ENCODE data around the gene RTL10. TPM values are rescaled to one million over a fixed set of nuclear protein-coding genes. Genes with fewer than 3 reads are reported as not detected.
"Not testable (repeated sequence)": the region's sequence is repeated elsewhere in the genome, so short reads cannot be mapped to it uniquely, and the experiment has no call there.

The RTL10 gene
- total RNA-seq, 2 donors from 2014 or later = 8.2 to 9.0 TPM

DNA sequence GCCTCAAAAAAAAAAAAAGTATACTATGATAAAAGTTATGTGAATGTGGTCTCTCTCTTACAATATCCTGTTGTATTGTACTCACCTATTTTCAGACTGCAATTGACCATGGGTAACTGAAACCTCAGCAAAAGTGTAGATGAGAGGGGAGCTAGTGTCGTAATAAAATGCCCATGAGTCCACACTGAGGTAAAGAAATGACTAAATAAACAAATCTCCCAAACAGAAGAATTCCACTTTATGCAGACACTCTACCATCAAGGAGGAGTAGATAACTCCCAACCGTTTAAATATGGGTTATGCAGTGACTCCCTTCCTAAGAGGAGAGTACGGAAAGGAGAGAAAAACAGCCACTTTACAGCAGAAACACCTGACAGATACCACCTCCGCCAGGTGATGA lies 14.6 kb downstream of the RTL10 start:
- intact Hi-C loops (cut with DNase I, micrococcal nuclease) = no loop called here
- ATAC-seq (no peak), DNase-seq (no peak)

DNA sequence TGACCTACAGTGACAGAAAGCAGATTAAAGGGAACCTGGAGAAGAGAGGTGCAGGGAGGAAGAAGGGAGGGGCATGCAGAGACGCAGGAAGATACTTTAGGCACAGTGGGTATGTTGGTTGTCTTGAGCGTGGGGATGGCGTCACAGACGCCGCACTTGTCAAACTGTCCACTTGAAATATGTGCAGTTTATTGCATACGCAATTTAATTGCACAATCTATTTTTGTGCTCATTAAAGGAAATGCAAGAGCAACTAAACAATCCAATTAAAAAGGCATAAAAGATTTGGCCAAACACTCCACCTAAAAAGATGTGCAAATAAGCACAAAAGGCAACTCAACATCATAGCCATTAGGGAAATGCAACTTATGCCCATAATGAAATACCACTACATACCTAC lies 16.8 kb downstream of the RTL10 start:
- no peak for ATAC-seq
- DNase-seq = no peak
- intact Hi-C loops (cut with DNase I, micrococcal nuclease) = no loop called here

DNA sequence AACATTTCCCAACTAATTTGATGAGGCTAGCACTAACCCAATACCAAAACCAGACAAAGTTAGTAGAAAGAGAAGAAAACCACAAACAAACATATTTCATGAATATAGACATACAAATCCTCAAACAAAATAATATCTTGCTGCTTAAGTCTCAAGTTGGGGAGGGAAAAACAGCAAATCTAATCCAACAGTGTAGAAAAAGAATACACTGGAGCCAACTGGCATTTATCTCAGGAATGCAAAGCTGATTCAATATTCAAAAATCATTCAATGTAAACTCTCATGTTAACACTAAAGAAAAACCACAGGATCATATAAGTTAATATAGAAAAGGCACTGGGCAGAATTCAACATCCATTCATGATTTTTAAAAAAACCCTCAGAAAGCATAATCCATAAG lies 18.2 kb downstream of the RTL10 start:
- intact Hi-C loops (cut with DNase I, micrococcal nuclease) = no loop called here
- no peak for DNase-seq
- no peak for ATAC-seq

DNA sequence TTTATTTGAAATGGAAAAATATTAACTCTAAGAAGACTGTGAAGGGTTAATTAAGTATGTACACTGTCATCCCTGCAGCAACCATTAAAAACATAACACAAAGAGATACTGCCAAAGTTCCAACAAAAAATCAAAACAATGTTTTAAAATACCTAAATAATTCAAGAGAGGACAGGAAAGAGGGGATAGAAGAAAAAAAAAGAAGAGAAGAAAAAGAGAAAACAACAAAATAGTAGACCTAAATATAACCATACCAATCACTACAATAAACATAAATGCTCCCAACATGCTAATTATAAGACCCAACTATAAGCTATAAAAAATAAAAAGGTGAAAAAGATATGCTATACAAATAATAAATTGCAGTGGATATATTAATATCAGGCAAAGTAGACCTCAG lies 20.1 kb downstream of the RTL10 start:
- ATAC-seq = no peak

DNA sequence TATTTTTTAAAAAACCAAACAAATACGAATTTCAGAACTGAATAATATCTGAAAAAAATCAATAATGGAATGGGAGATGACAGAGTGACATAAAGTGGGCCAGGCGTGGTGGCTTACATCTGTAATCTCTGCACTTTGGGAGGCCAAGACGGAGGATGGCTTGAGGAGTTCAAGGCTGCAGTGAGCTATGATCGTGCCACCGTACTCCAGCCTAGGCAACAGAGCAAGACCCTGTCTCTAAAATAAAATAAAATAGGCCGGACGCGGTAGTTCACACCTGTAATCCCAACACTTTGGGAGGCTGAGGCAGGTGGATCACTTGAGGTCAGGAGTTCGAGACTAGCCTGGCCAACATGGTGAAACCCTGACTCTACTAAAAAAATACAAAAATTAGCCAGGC lies 21.3 kb downstream of the RTL10 start:
- intact Hi-C loops (cut with DNase I, micrococcal nuclease); ATAC-seq; DNase-seq: not testable (repeated sequence)

More for the DNA sequence above, 20.1 kb downstream of the RTL10 start:
- intact Hi-C loops (cut with DNase I, micrococcal nuclease) = no loop called here
- DNase-seq = no peak

DNA sequence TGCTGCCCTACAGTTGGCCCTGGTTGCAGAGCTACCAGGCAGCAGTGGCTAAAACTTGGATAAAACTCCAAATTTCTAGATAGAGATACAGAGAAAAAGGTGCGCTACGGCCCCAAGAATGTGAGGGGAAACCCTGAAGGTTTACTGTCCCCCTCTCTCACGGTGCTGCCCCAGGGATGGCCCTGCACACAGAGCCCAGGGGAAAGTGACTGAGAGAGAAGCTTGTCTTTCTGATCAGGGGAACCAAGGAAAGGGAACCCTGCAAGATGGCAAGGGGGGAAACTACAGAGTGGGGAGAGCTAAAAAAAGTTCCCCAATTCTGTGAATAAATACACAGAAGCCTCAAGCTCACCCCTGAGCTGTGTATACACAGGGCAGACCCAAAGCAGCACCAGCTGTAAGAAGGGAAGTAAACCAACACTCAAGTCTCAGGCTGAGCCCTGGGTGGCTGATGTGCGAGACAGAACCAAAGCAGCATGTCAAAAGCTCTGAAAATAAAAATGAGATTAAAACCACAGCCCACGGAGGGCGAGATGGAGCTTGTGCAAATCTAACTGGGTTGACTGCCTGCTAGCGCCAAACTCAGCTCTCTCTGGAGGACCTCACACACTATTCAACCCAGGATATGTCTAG lies 22.1 kb downstream of the RTL10 start:
- intact Hi-C loops (cut with DNase I, micrococcal nuclease) = no loop called here
- no peak for DNase-seq
- ATAC-seq = no peak

DNA sequence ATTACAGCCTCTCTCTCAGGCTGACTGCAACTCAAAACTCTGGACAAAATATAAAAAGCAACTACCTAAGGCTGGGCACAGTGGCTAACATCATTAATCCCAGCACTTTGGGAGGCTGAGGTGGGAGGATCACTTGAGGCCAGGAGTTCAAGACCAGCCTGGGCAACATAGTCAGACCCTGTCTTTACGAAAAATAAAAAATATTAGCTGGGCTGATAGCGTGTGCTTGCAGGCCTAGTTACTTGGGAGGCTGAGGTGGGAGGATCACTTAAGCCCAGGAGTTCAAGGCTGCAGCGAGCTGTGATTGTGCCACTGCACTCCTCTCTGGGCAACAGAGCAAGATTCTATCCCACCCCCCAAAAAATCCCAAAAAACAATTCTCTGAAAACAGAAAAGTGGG lies 22.7 kb downstream of the RTL10 start:
- intact Hi-C loops (cut with DNase I, micrococcal nuclease); ATAC-seq; DNase-seq: not testable (repeated sequence)

DNA sequence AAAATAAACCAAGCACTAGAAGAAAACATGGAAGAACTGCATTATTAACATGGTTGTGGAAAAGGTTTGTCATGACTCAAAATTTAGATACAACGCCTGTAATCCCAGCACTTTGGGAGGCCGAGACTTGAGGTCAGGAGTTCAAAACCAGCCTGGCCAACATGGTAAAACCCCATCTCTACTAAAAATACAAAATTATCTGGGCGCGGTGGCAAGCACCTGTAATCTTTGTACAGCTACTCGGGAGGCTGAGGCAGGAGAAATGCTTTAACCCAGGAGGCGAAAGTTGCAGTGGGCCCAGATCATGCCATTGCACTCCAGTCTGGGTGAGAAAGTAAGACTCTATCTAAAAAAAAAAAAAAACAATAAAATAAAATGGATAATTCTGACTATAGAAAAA lies 23.7 kb downstream of the RTL10 start:
- no peak for ATAC-seq
- DNase-seq = no peak
- intact Hi-C loops (cut with DNase I, micrococcal nuclease) = no loop called here

DNA sequence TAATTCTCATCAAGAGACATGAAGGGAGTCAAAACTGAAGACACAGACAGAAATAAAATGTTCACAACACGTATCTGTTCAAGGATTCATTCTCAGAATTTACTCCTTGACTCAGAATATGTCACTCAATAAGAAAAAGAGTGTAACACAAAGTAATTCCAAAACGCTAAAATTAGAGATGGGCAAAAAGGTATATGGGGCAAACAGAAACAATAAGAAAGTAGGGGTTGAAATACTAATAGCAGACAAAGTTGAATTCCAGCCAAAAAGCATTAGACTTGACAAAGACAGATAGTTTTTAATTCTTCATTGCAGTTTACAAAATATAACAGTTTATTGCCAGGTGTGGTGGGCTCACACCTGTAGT lies 26.7 kb downstream of the RTL10 start:
- intact Hi-C loops (cut with DNase I, micrococcal nuclease) = loop anchor here in 1 of 2 donors (10.0 kb wide), 1 partner anchor 63 kb away; the partner anchor contains the start of gene TBX1

DNA sequence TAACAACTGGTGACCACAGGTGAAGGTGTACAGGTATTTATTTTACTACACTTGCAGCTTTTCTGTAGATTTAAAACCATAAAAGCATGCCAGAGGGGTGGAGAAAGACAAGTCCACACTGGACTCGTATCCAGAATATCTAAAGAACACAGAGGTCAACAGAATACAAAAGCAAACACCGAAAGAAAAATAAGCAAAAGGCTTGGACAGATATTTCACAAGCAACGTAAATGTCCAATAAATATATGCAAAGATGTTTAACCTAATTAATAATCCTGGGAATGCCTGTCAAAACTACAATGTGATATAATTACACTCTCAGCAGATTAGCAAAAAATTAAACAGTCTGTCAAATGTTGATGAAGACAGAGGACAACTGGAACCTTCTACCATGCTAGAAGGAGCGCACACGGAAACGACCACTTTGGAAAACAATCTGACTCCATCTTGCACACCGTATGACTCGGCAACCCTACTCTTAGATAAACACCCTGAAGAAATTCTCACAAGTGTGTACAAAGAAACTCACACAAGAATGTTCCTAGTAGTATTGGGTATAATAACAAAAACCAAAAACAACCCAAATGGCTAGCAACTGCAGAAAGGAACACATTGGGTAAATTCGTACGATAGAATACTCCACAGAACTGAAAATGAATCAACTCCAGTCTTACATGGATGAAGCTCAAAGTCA lies 27.2 kb downstream of the RTL10 start:
- intact Hi-C loops (cut with DNase I, micrococcal nuclease) = loop anchor here in 1 of 2 donors (10.0 kb wide), 1 partner anchor 63 kb away; the partner anchor contains the start of gene TBX1
- ATAC-seq = no peak
- no peak for DNase-seq

More for the DNA sequence above, 26.7 kb downstream of the RTL10 start:
- ATAC-seq (no peak), DNase-seq (no peak)

DNA sequence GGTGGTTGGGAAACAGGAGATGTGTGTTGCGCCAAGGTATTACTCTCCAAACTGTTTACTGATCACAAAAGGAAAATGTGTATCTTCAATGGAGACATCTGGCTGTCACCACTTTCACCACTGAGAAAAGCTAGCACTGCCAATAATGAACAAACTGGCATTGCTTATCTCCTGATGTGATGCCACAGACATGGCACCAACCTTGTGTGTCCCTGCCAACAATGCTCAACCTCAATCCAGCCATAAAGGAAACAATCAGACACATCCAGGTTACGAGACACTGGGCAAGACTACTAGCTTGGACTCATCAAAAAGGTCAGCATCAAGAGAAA lies 28.1 kb downstream of the RTL10 start:
- intact Hi-C loops (cut with DNase I, micrococcal nuclease) = loop anchor here in 1 of 2 donors (10.0 kb wide), 1 partner anchor 62 kb away; the partner anchor contains the start of gene TBX1
- DNase-seq = no peak
- ATAC-seq = no peak

DNA sequence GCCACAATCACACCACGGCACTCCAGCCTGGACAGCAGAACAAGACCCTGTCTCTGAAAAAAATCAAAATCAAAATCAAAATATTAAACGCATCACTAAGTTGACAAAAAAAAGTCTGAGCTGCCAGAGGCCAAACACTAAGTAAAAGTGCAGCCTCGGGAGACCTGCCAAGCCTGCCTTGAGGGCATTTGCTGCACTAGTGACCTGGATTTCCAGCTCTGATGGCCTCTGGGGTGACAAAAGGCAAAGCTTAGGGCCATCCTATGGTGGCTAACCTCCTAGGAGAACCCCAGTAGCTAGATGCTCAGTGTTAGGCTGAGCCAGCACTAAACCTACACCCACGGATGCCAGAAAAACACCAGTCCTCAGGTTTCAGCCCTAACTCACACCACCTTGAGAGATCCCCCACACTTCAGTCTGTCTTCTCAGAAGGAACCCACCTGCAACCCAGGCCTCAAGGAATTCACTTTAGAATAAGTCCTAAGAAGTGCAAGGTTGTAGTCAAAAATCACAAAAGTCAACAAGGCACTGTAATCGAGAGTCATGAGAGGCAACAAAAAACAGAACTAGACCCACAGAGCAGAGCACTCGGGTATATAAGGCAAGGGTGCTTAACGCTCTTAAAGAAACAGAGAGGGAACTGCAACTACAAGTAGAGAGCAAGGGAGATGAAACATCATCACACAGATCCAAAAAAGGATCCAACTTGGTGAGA lies 28.6 kb downstream of the RTL10 start:
- no peak for DNase-seq
- intact Hi-C loops (cut with DNase I, micrococcal nuclease) = loop anchor here in 1 of 2 donors (10.0 kb wide), 1 partner anchor 61 kb away; the partner anchor contains the start of gene TBX1
- no peak for ATAC-seq

DNA sequence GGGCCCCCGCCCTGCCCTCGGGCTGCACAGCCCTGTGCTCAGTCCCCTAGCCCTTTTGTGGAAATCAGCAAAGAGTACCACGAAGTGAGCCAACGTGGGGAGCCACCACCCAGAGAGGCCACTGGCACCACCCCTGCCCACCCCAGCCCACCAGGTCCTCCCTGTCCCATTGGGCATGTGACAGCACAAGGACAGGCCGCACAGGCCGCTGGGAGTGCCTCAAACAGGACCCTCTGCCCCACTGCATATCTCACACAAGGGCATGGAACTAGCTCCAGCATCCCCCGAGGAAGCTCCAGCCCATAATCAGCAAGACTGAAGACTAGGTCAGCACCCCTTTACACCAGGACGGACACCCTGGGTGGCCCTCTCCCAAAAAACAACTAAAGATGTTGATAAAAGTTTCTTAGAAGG lies 29.7 kb downstream of the RTL10 start:
- DNase-seq (no peak), ATAC-seq (no peak)
- intact Hi-C loops (cut with DNase I, micrococcal nuclease) = loop anchor here in 1 of 2 donors (10.0 kb wide), 1 partner anchor 60 kb away; the partner anchor contains the start of gene TBX1

DNA sequence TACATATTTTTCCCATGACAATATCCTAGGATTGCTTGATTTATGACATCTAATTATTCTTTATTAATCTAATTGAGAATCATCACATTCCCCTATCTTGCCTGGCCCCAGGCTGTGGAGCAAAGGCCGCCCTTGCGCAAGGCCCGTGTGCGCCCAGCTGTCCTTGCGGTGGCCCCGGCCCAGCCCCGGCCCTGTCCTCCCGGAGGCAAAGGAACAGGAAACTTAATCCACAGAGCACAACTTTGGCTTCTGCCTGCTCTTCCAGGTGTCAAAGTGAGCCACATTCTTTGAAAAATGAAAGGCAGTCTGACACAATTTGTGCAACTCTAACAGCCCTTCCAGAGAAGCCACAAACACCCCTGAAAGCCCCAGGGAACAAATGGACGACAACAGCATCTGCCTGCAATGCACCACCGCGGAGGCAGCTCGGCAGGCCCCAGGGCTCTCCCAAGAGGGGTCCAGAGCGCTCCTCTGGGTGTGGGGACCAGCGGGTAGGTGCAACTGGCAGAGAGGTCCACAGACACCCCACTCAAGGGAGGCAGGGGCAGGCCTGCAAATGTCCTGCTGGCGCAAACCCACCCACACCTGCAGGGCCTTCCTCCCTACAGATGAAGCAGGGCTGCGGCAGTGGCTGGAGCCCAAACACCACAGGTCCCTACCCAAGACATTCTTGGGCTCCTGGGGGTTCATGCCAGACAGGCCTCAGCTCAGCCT lies 30.3 kb downstream of the RTL10 start:
- DNase-seq (no peak), ATAC-seq (no peak)
- intact Hi-C loops (cut with DNase I, micrococcal nuclease) = loop anchor here in 1 of 2 donors (10.0 kb wide), 1 partner anchor 60 kb away; the partner anchor contains the start of gene TBX1

DNA sequence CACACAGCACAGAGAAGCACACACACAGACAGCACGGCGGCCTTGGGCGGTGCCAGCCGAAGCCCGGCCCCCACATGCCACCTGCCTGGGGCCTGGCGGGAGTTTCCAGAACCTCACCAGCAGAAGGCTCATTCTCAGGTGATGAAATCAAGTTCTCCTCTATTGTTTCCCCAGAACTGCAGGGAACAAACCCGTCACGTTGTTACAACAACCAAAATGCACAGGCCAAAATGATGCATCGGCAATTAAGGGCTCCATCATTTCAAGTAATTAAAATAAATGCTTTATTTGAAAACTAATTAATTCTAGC lies 30.8 kb downstream of the RTL10 start:
- no peak for DNase-seq
- ATAC-seq = peak; percentile 25
- intact Hi-C loops (cut with DNase I, micrococcal nuclease) = loop anchor here in 1 of 2 donors (10.0 kb wide), 1 partner anchor 59 kb away; the partner anchor contains the start of gene TBX1

DNA sequence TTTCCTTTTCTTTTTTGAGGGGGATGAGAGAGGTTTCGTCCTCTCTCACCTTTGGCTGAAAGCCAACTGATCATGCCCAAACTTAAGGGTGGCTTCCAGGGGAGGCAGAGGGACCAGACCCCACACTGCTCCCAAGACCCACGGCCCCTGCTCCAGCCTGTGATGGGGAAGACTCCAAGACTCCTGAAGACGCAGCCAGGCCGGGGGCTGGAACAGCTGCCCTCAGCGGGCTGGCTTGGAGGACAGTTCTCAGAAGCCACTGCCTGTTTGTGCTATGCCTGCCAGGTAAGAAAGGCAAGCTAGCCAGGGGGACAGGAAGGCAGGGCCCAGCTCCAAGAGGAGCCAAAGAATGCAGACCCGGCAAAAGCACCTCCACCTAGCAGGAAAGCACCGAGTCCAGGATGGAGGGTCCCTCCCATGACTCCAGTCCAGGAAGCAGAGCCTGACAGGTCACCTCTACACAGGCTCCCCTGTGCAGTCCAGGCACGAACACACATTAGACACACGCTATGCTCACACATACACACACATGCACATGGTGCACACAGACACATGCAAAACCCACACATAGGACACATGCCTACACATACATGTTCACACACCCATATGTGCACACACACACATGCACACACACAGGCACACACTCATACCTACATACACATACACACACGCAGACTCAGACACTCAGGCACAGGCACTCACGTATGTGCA lies 31.3 kb downstream of the RTL10 start:
- ATAC-seq (no peak), DNase-seq (no peak)
- intact Hi-C loops (cut with DNase I, micrococcal nuclease) = loop anchor here in 1 of 2 donors (10.0 kb wide), 1 partner anchor 59 kb away; the partner anchor contains the start of gene TBX1

DNA sequence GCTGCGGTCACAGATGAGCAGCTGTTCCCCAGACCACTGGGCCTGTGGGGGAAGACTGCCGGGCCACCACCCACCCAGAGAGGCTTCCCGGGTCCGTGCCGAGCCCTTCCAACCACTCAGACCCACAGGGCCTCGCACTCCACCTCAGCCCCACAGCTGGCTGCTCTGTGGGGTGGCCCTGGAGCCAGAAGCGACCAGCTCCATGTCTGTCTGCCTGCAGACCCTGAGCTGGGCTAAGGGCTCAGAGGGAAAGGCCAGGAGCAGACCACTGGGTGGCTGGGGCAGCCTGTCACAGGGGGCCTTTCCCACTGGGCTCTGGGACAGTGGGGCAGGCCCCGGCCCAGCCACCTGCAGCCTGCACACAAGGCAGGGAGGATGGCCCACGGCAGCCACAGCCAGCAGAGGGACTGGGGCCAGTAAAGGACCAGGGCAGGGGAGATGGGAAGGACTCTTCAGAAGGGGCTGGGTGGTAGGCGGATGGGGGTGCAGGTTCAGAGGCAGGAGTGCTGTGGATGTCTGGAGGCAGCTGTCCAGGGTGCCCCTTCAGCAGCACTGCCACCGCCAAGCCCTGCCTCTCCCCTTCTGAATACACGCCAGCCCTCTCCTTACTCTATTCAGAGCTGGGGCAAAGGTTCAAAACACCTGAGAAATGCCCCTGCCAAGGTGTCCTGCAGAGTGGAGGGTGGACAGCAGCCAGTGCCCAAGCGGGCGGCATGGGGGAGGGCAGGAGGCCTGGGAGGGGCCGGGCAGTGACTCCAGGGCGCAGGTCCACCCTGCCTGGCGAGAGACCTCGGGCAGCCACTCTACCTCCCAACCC lies 32.2 kb downstream of the RTL10 start:
- DNase-seq = no peak
- ATAC-seq = no peak
- intact Hi-C loops (cut with DNase I, micrococcal nuclease) = loop anchor here in 1 of 2 donors (10.0 kb wide), 1 partner anchor 58 kb away; the partner anchor contains the start of gene TBX1
